GM20431 (cell line): ENCODE data around the gene MRPL24.

Experiments used
- in situ Hi-C: fragments of 300-500 bp; cut with MseI, MboI; formaldehyde crosslinking; loops from one replicate; pipeline ENCODE4 v1.15.0; 2020; ENCODE audit warnings: low sequenced_read_pairs; ENCODE audit not compliant: unreplicated experiment

Gene MRPL24

GRCh38 chr1:156714830-156715229 is 26.1 kb downstream of the MRPL24 start:
- in situ Hi-C loops = no loop called here

- in situ Hi-C loops = no loop called here
Observed at GRCh38 chr1:156712626-156713025, 28.3 kb downstream of the MRPL24 start.

GRCh38 chr1:156711011-156711817 is 29.7 kb downstream of the MRPL24 start:
- in situ Hi-C loops = no loop called here

- in situ Hi-C loops = no loop called here
Observed at GRCh38 chr1:156709757-156710489, 31.0 kb downstream of the MRPL24 start.

GRCh38 chr1:156709031-156709430 is 31.9 kb downstream of the MRPL24 start:
- in situ Hi-C loops = no loop called here

- in situ Hi-C loops = no loop called here
Observed at GRCh38 chr1:156708218-156708661, 32.6 kb downstream of the MRPL24 start.

- in situ Hi-C loops = no loop called here
Observed at GRCh38 chr1:156707417-156708217, 33.3 kb downstream of the MRPL24 start.

GRCh38 chr1:156706657-156707416 is 34.1 kb downstream of the MRPL24 start:
- in situ Hi-C loops = no loop called here

- in situ Hi-C loops = no loop called here
Observed at GRCh38 chr1:156705918-156706656, 34.8 kb downstream of the MRPL24 start.

GRCh38 chr1:156705321-156705917 is 35.5 kb downstream of the MRPL24 start, which contains the start of gene CRABP2:
Gene CRABP2, minus strand, starts transcription at chr1:156705583. Its CDS starts 137 bp downstream, at chr1:156705446.
- in situ Hi-C loops = no loop called here

GRCh38 chr1:156704930-156705320 is 36.0 kb downstream of the MRPL24 start:
- in situ Hi-C loops = no loop called here

GRCh38 chr1:156704166-156704711 is 36.6 kb downstream of the MRPL24 start:
- in situ Hi-C loops = no loop called here

- in situ Hi-C loops = no loop called here
Observed at GRCh38 chr1:156703741-156704140, 37.1 kb downstream of the MRPL24 start.

- in situ Hi-C loops = no loop called here
Observed at GRCh38 chr1:156703336-156703735, 37.6 kb downstream of the MRPL24 start.

GRCh38 chr1:156700736-156701531 is 40.0 kb downstream of the MRPL24 start:
- in situ Hi-C loops = no loop called here

GRCh38 chr1:156698995-156699394 is 41.9 kb downstream of the MRPL24 start:
- in situ Hi-C loops = no loop called here

- in situ Hi-C loops = no loop called here
Observed at GRCh38 chr1:156697481-156697880, 43.4 kb downstream of the MRPL24 start.

- in situ Hi-C loops = no loop called here
Observed at GRCh38 chr1:156696755-156697154, 44.1 kb downstream of the MRPL24 start.
